GM12801 (cell line): ENCODE measurements around the gene POLD1.

Experiments used
- TF ChIP-seq, protein P1 (sequence below): IDR thresholded peaks from one replicate; pipeline ENCODE4 v1.5.1; 2011; ENCODE audit warnings: control low read depth; ENCODE audit not compliant: insufficient read length; ENCODE audit errors: extremely low read depth

The POLD1 gene

DNA sequence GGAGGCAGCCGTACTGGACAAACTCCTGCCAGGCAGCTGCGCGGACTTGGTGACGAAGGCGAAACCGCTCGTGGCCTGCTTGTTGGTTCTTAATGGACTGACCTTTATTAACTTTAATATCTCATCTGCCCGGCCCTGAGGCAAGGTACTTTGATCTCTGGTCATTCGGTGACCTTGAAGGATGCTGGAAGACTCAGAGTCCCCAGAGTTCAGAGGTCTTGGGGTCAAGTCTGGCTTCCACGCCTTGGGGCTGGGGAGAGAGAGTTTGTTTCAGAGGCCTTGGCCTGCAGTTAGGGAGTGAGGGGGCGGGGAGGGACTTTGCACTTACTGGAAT, 82.5 kb downstream of the POLD1 start:
- TF ChIP-seq, protein P1, sequence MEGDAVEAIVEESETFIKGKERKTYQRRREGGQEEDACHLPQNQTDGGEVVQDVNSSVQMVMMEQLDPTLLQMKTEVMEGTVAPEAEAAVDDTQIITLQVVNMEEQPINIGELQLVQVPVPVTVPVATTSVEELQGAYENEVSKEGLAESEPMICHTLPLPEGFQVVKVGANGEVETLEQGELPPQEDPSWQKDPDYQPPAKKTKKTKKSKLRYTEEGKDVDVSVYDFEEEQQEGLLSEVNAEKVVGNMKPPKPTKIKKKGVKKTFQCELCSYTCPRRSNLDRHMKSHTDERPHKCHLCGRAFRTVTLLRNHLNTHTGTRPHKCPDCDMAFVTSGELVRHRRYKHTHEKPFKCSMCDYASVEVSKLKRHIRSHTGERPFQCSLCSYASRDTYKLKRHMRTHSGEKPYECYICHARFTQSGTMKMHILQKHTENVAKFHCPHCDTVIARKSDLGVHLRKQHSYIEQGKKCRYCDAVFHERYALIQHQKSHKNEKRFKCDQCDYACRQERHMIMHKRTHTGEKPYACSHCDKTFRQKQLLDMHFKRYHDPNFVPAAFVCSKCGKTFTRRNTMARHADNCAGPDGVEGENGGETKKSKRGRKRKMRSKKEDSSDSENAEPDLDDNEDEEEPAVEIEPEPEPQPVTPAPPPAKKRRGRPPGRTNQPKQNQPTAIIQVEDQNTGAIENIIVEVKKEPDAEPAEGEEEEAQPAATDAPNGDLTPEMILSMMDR = no peak

DNA sequence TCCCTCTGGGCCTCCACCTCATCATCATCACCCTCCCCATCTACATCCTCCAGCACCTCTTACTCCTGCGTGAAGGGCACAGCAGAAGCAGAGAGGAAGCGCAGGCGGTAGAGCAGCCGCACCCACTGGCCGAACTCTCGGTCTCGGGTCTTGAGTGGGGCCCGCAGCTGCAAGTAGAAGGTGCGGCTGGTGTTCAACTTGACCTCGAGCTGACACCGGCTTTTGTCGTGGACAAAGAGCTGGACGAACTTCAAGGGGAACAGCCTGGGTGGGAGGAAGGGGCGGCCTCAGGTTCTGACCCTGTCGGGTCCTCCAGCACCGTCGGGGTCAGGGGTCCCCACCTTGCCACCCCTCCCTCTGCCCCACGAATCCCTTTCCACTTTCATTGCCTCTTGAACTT, 83.4 kb downstream of the POLD1 start:
- TF ChIP-seq, protein P1 = no peak
